ENCODE data around the gene GMIP.

DNA sequence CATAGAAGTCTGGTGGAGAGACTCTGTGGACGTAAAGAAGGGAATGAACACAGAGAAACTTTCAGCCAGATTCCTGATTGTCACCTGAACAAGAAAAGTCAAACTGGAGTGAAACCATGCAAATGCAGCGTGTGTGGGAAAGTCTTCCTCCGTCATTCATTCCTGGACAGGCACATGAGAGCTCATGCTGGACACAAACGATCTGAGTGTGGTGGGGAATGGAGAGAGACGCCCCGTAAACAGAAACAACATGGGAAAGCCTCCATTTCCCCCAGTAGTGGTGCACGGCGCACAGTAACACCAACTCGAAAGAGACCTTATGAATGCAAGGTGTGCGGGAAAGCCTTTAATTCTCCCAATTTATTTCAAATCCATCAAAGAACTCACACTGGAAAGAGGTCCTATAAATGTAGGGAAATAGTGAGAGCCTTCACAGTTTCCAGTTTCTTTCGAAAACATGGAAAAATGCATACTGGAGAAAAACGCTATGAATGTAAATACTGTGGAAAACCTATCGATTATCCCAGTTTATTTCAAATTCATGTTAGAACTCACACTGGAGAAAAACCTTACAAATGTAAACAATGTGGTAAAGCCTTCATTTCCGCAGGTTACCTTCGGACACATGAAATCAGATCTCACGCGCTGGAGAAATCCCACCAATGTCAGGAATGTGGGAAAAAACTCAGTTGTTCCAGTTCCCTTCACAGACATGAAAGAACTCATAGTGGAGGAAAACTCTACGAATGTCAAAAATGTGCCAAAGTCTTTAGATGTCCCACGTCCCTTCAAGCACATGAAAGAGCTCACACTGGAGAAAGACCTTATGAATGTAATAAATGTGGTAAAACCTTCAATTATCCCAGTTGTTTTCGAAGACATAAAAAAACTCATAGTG lies 36.0 kb upstream of the GMIP start:
- no peak for TF ChIP-seq CTCF (IDR thresholded peaks at IDR 0.05)
- no peak for TF ChIP-seq GABPA (IDR thresholded peaks at IDR 0.05; ENCODE audit: low read depth)
- TF ChIP-seq MAX (IDR thresholded peaks at IDR 0.05; ENCODE audit: low read depth) = no peak
- no peak for TF ChIP-seq TCF12 (IDR thresholded peaks at IDR 0.05)
- TF ChIP-seq, protein P1, sequence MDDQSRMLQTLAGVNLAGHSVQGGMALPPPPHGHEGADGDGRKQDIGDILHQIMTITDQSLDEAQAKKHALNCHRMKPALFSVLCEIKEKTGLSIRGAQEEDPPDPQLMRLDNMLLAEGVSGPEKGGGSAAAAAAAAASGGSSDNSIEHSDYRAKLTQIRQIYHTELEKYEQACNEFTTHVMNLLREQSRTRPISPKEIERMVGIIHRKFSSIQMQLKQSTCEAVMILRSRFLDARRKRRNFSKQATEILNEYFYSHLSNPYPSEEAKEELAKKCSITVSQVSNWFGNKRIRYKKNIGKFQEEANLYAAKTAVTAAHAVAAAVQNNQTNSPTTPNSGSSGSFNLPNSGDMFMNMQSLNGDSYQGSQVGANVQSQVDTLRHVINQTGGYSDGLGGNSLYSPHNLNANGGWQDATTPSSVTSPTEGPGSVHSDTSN (IDR thresholded peaks at IDR 0.05) = no peak

Measured in SK-N-SH (cell line).